B cell (primary cell): ENCODE data around the gene NVL.

Source experiments
- CTCF ChIP-seq: fragments of 200-600 bp; IDR thresholded peaks from one replicate; pipeline ENCODE4 v1.8.0; 2022; ENCODE audit warnings: antibody characterized with exemption, mild to moderate bottlenecking
- EZH2 ChIP-seq: IDR thresholded peaks from 2 replicates; pipeline ENCODE4 v1.6.1; 2012; ENCODE audit warnings: borderline replicate concordance, low read depth, mild to moderate bottlenecking, moderate library complexity, low read length; ENCODE audit not compliant: insufficient read depth, poor library complexity, severe bottlenecking

- TF ChIP-seq CTCF (no peak), EZH2 (no peak)
Observed at GRCh38 chr1:224282140-224282539, 47.8 kb downstream of the NVL start.
